ENCODE data around the gene EMID1.

Gene EMID1

GRCh38 chr22:29195118-29195963 lies 10.4 kb upstream of the EMID1 start:
- no peak for DNase-seq

GRCh38 chr22:29195964-29196666 lies 9.6 kb upstream of the EMID1 start:
- no peak for DNase-seq

- no peak for DNase-seq
Observed at GRCh38 chr22:29197096-29197495, 8.6 kb upstream of the EMID1 start.

GRCh38 chr22:29198240-29198639 lies 7.5 kb upstream of the EMID1 start:
- no peak for DNase-seq

- no peak for DNase-seq
Observed at GRCh38 chr22:29199702-29200400, 5.8 kb upstream of the EMID1 start.

GRCh38 chr22:29200901-29201300 lies 4.8 kb upstream of the EMID1 start:
- no peak for DNase-seq

GRCh38 chr22:29201782-29202181 lies 3.9 kb upstream of the EMID1 start:
- DNase-seq: no peak

- DNase-seq: peak; percentile 47 to 57
Observed at GRCh38 chr22:29202212-29203192, 3.2 kb upstream of the EMID1 start.

- no peak for DNase-seq
Observed at GRCh38 chr22:29203488-29204454, 1.9 kb upstream of the EMID1 start.

- no peak for DNase-seq
Observed at GRCh38 chr22:29204455-29205183, 1.1 kb upstream of the EMID1 start.

- DNase-seq: no peak
Observed at GRCh38 chr22:29205252-29205593, 473 bp upstream of the EMID1 start.

- DNase-seq: no peak
Observed at GRCh38 chr22:29206372-29207242, 911 bp downstream of the EMID1 start.

- no peak for DNase-seq
Observed at GRCh38 chr22:29207243-29207550, 1.5 kb downstream of the EMID1 start.

- DNase-seq: no peak
Observed at GRCh38 chr22:29207562-29208501, 2.1 kb downstream of the EMID1 start.

- no peak for DNase-seq
Observed at GRCh38 chr22:29208502-29208862, 2.8 kb downstream of the EMID1 start.

- DNase-seq: no peak
Observed at GRCh38 chr22:29208879-29209623, 3.4 kb downstream of the EMID1 start.

- DNase-seq: no peak
Observed at GRCh38 chr22:29209624-29209929, 3.9 kb downstream of the EMID1 start.

- DNase-seq: no peak
Observed at GRCh38 chr22:29211066-29211465, 5.4 kb downstream of the EMID1 start.
